Neural progenitor cell (in vitro differentiated cells): ENCODE results near the gene MORC2. TPM values are rescaled to one million over a fixed set of nuclear protein-coding genes. Genes with fewer than 3 reads are reported as not detected.

Experiments used
- DNase-seq: peaks from one replicate; pipeline ENCODE4 v3.0.0-alpha.2; 2016; ENCODE audit warnings: low spot score
- H2AFZ ChIP-seq: fragments of 200-600 bp; sonication (generic); replicated peaks from 2 replicates; pipeline ENCODE4 v1.6.1; 2016; ENCODE audit warnings: antibody characterized with exemption
- H3F3A ChIP-seq: fragments of 200-600 bp; sonication (generic); 2 replicates; pipeline ENCODE4 v1.6.1; 2016; ENCODE audit warnings: antibody characterized with exemption, low read depth
- H3K27ac ChIP-seq: fragments of 200-600 bp; sonication (generic); 2 replicates; pipeline ENCODE4 v1.5.1; 2016; ENCODE audit warnings: mild to moderate bottlenecking
- H3K27me3 ChIP-seq: fragments of 200-600 bp; sonication (generic); 2 replicates; pipeline ENCODE4 v1.6.1; 2016; ENCODE audit warnings: mild to moderate bottlenecking, moderate library complexity
- H3K36me3 ChIP-seq: fragments of 200-600 bp; sonication (generic); 2 replicates; pipeline ENCODE4 v1.5.1; 2016
- H3K4me1 ChIP-seq: fragments of 200-600 bp; sonication (generic); 2 replicates; pipeline ENCODE4 v1.6.1; 2016; ENCODE audit warnings: mixed run types
- H3K4me2 ChIP-seq: fragments of 200-600 bp; sonication (generic); 2 replicates; pipeline ENCODE4 v1.6.1; 2016
- H3K4me3 ChIP-seq: fragments of 200-600 bp; sonication (generic); 2 replicates; pipeline ENCODE4 v1.5.1; 2016
- H3K79me2 ChIP-seq: fragments of 200-600 bp; sonication (generic); 2 replicates; pipeline ENCODE4 v1.6.1; 2016; ENCODE audit warnings: low read depth
- H3K9ac ChIP-seq: fragments of 200-600 bp; sonication (generic); 2 replicates; pipeline ENCODE4 v1.6.1; 2016
- H3K9me3 ChIP-seq: fragments of 200-600 bp; sonication (generic); 2 replicates; pipeline ENCODE4 v1.5.1; 2016; ENCODE audit warnings: low read depth
- H4K20me1 ChIP-seq: fragments of 200-600 bp; sonication (generic); 2 replicates; pipeline ENCODE4 v1.6.1; 2016; ENCODE audit warnings: low read depth
- H3K27ac Mint-ChIP-seq: 3 replicates; pipeline ENCODE4 v1.8.0; 2021; ENCODE audit warnings: mixed read lengths
- H3K27me3 Mint-ChIP-seq: 2 replicates; pipeline ENCODE4 v1.8.0; 2022; ENCODE audit warnings: low read depth, mild to moderate bottlenecking, inconsistent platforms, moderate library complexity, mixed read lengths; ENCODE audit not compliant: insufficient read depth
- H3K36me3 Mint-ChIP-seq: 3 replicates; pipeline ENCODE4 v1.8.0; 2021; ENCODE audit warnings: mixed read lengths
- H3K4me1 Mint-ChIP-seq: 3 replicates; pipeline ENCODE4 v1.8.0; 2021; ENCODE audit warnings: mixed read lengths
- H3K4me3 Mint-ChIP-seq: 3 replicates; pipeline ENCODE4 v1.8.0; 2021; ENCODE audit warnings: mild to moderate bottlenecking, moderate library complexity, mixed read lengths
- H3K9me3 Mint-ChIP-seq: 3 replicates; pipeline ENCODE4 v1.8.0; 2020; ENCODE audit warnings: mixed read lengths
- EZH2 ChIP-seq: fragments of 200-600 bp; sonication (generic); IDR thresholded peaks from 2 replicates; pipeline ENCODE4 v1.6.1; 2017; ENCODE audit warnings: antibody characterized with exemption, mild to moderate bottlenecking, moderate library complexity
- EZH2phosphoT487 ChIP-seq: fragments of 200-600 bp; sonication (generic); IDR thresholded peaks from 2 replicates; pipeline ENCODE4 v1.6.1; 2017; ENCODE audit warnings: antibody characterized with exemption
- total RNA-seq: library from RNA; depleted of rRNA; stranded (reverse); fragments of >200 nt; gene quantifications from 2 replicates; pipeline ENCODE4 v1.2.3, GENCODE V29; 2015; ENCODE audit warnings: low replicate concordance
- TF ChIP-seq, protein P1 (sequence below): fragments of 200-600 bp; sonication (generic); IDR thresholded peaks from 2 replicates; pipeline ENCODE4 v1.5.1; 2017; ENCODE audit warnings: antibody characterized with exemption, mild to moderate bottlenecking

The MORC2 gene
- total RNA-seq, 1 donor from 2014 or later: 29.8 TPM

GRCh38 chr22:30892286-30892685, 76.3 kb downstream of the MORC2 start:
- H3K4me2 ChIP-seq: no peak overlapping the region
- H3K27me3 Mint-ChIP-seq: peaks cover 2% of the 10 kb centered on the region
- no peaks in the 10 kb centered on the region for H4K20me1 ChIP-seq
- no peak for TF ChIP-seq EZH2
- TF ChIP-seq EZH2phosphoT487: no peak
- TF ChIP-seq, protein P1, sequence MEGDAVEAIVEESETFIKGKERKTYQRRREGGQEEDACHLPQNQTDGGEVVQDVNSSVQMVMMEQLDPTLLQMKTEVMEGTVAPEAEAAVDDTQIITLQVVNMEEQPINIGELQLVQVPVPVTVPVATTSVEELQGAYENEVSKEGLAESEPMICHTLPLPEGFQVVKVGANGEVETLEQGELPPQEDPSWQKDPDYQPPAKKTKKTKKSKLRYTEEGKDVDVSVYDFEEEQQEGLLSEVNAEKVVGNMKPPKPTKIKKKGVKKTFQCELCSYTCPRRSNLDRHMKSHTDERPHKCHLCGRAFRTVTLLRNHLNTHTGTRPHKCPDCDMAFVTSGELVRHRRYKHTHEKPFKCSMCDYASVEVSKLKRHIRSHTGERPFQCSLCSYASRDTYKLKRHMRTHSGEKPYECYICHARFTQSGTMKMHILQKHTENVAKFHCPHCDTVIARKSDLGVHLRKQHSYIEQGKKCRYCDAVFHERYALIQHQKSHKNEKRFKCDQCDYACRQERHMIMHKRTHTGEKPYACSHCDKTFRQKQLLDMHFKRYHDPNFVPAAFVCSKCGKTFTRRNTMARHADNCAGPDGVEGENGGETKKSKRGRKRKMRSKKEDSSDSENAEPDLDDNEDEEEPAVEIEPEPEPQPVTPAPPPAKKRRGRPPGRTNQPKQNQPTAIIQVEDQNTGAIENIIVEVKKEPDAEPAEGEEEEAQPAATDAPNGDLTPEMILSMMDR: no peak
- no peak overlapping the region for H2AFZ ChIP-seq
- no peaks in the 10 kb centered on the region for H3K27me3 ChIP-seq
- H3K9me3 Mint-ChIP-seq: no peaks in the 10 kb centered on the region
- no peaks in the 10 kb centered on the region for H3F3A ChIP-seq
- no peak overlapping the region for H3K4me3 ChIP-seq
- H3K9me3 ChIP-seq: no peaks in the 10 kb centered on the region
- no peaks in the 10 kb centered on the region for H3K79me2 ChIP-seq
- H3K9ac ChIP-seq: no peak overlapping the region
- DNase-seq: no peak
- no peak overlapping the region for H3K4me3 Mint-ChIP-seq
- no peak overlapping the region for H3K27ac ChIP-seq
- no peaks in the 10 kb centered on the region for H3K36me3 ChIP-seq
- H3K4me1 Mint-ChIP-seq: no peaks in the 10 kb centered on the region
- H3K4me1 ChIP-seq: no peaks in the 10 kb centered on the region
- H3K36me3 Mint-ChIP-seq: peaks cover 8% of the 10 kb centered on the region
- no peak overlapping the region for H3K27ac Mint-ChIP-seq

- peak overlapping the region; percentile 94 for H3K27ac Mint-ChIP-seq
Observed at GRCh38 chr22:30891781-30892180, 76.8 kb downstream of the MORC2 start.

GRCh38 chr22:30891443-30891755, 77.2 kb downstream of the MORC2 start:
- DNase-seq: no peak
- no peak for TF ChIP-seq EZH2phosphoT487
- TF ChIP-seq, protein P1: no peak
- TF ChIP-seq EZH2: no peak
- Histone ChIP-seq H3K9me3 (no peaks in the 10 kb centered on the region), H2AFZ (no peak overlapping the region), H3K4me2 (no peak overlapping the region), H3K9ac (no peak overlapping the region), H3F3A (no peaks in the 10 kb centered on the region), H3K79me2 (no peaks in the 10 kb centered on the region), H3K27ac (no peak overlapping the region), H3K36me3 (no peaks in the 10 kb centered on the region), H4K20me1 (no peaks in the 10 kb centered on the region), H3K27me3 (no peaks in the 10 kb centered on the region), H3K4me3 (no peak overlapping the region), H3K4me1 (no peaks in the 10 kb centered on the region)
- Mint-ChIP-seq H3K27me3 (peaks cover 5% of the 10 kb centered on the region), H3K9me3 (no peaks in the 10 kb centered on the region), H3K36me3 (peaks cover 5% of the 10 kb centered on the region), H3K4me1 (no peaks in the 10 kb centered on the region), H3K27ac (peak overlapping the region; percentile 94), H3K4me3 (no peak overlapping the region)

More at GRCh38 chr22:30891781-30892180, 76.8 kb downstream of the MORC2 start:
- Histone ChIP-seq H3F3A (no peaks in the 10 kb centered on the region), H2AFZ (no peak overlapping the region), H3K4me2 (no peak overlapping the region), H3K9me3 (no peaks in the 10 kb centered on the region), H3K4me3 (no peak overlapping the region), H3K36me3 (no peaks in the 10 kb centered on the region), H3K4me1 (no peaks in the 10 kb centered on the region), H3K9ac (no peak overlapping the region), H4K20me1 (no peaks in the 10 kb centered on the region), H3K79me2 (no peaks in the 10 kb centered on the region), H3K27me3 (no peaks in the 10 kb centered on the region), H3K27ac (no peak overlapping the region)
- H3K27me3 Mint-ChIP-seq: peaks cover 2% of the 10 kb centered on the region
- DNase-seq: no peak
- H3K9me3 Mint-ChIP-seq: no peaks in the 10 kb centered on the region
- H3K36me3 Mint-ChIP-seq: peaks cover 5% of the 10 kb centered on the region
- H3K4me3 Mint-ChIP-seq: no peak overlapping the region
- H3K4me1 Mint-ChIP-seq: no peaks in the 10 kb centered on the region
- no peak for TF ChIP-seq EZH2phosphoT487
- TF ChIP-seq EZH2: no peak
- TF ChIP-seq, protein P1: no peak
